Stimulated activated CD8-positive, alpha-beta memory T cell treated with anti-CD3 and anti-CD28 coated beads, Interleukin-15, amount 100 ng/mL, for 1 hour (primary cell): ENCODE measurements around the gene TGFBR2.

Experiments
- DNase-seq: peaks from one replicate; pipeline ENCODE4 v3.0.0-alpha.2; 2020; ENCODE audit warnings: low read depth

Gene TGFBR2

GRCh38 chr3:30693470-30694120, 87.2 kb downstream of the TGFBR2 start:
- no peak for DNase-seq

DNA sequence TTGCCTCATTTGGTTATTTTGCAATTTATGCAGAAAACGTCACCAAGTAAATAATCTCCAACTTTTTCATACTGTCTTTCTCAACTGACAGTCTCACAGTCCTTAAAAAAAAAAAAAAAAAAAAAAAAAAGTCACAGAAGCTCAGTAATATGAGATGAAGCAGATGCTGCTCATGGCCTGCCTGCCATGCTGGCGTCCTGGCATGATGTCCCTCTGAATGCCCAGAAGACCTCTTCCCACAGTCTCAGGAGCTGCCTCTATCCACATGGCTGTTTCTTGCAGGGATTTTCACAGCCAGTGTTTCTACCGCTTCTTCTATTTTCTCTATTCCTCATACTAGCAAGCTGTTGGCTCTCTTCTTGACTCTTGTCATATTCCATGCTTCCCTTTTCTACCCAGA, 87.7 kb downstream of the TGFBR2 start:
- DNase-seq, result no peak

DNA sequence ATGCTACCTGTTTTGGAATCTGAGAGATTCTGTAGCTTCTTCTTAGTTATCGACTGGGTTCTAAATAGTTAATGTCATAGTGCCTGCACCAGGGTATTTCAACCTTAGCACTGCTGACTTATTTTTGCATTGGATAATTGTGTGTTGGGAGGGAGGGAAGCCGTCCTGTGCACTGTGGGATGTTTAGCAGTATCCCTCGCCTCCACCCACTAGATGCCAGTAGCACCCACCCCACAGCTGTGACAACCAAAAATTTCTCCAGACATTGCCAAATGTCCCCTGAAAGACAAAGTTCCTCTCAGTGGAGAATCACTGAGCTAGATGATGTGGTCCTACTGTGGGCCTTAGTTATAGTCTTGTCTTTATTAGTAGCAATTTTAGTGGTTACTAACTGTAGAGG, 88.3 kb downstream of the TGFBR2 start:
- DNase-seq, result no peak

GRCh38 chr3:30695302-30696061, 89.1 kb downstream of the TGFBR2 start:
- DNase-seq, result no peak

GRCh38 chr3:30696403-30696819, 90.0 kb downstream of the TGFBR2 start:
- DNase-seq, result no peak

- no peak for DNase-seq
These were observed 90.5 kb downstream of the TGFBR2 start for GRCh38 chr3:30696896-30697295.

- DNase-seq, result no peak
These were observed 92.1 kb downstream of the TGFBR2 start for GRCh38 chr3:30698549-30698948.

DNA sequence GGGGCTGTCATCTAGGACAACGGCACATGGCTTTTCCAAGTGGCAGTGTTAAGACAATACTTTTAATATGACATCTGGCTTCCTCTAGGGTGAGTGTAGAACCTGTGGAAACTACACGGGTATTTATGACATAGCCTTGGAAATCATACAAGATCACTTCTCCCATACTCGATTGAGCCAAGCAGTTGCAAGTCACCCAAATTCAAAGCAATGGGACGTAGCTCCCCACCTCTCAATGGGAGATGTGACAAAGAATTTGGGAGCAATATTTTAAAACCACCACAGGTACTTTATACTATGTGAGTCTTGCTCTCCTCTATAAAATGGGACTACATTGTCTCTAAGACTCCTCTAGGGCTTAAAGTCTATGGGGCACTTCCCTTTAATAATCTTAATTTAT, 93.5 kb downstream of the TGFBR2 start:
- DNase-seq, result no peak

- DNase-seq, result no peak
These were observed 94.4 kb downstream of the TGFBR2 start for GRCh38 chr3:30700702-30701321.

DNA sequence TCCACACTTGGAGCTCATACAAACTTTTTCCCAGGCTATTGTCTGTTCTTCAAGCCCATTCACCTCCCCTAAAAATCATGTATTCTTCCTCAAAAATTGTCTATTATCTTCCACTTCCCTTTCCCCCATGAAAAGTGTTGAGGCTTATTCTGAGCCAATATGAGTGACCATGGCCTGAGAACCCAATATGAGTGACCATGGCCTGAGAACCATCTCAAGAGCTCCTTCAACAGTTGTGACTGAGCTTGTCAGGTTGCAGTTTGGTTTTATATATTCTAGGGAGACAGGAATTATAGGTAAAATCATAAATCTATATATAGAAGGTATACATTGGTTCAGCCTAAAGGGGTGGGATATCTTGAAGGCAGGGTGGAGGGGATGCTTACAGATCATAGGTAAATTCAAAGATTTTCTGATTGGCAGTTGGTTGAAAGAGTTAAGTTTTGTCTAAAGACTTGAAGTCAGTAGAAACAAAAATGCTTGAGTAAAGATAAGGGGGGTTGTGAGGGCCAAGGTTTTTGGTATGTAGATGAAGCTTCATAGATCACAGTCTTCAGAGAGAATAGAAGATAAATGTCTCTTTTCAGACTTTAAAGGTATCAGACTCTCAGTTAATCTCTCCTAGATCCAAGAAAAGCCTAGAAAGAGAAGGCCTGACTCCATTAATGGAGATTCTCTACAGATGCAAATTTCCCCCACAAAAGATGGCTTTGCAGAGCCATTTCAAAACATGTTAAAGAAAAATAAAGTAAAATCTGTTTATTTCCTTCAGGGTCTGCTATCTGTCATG, 95.8 kb downstream of the TGFBR2 start:
- no peak for DNase-seq

DNA sequence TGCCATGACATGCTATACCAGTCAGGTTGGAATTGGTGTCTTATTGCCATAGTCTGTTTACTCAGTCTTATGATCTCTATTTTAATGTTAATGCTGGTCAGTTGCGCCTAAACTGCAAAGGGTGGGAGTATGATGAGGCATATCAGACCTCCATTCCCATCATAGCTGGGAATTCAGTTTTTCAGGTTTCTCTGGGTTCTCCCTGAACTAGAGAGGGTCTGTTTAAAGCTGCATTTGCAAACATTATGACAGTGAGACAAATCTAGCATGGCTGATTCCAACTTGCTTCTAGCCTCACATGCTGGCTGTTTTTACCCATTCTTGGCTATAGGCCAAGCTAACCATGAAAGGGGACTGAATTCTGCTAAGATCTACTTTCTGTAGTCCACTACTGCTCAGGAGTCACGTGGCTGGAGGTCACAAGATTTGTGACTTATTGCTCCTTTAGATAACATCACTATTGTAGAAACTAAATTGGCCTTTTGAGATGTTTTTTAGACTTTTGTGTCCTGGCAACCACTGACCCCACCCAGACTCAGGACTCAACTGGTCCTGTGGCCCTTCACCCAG, 96.5 kb downstream of the TGFBR2 start:
- DNase-seq, result no peak

DNA sequence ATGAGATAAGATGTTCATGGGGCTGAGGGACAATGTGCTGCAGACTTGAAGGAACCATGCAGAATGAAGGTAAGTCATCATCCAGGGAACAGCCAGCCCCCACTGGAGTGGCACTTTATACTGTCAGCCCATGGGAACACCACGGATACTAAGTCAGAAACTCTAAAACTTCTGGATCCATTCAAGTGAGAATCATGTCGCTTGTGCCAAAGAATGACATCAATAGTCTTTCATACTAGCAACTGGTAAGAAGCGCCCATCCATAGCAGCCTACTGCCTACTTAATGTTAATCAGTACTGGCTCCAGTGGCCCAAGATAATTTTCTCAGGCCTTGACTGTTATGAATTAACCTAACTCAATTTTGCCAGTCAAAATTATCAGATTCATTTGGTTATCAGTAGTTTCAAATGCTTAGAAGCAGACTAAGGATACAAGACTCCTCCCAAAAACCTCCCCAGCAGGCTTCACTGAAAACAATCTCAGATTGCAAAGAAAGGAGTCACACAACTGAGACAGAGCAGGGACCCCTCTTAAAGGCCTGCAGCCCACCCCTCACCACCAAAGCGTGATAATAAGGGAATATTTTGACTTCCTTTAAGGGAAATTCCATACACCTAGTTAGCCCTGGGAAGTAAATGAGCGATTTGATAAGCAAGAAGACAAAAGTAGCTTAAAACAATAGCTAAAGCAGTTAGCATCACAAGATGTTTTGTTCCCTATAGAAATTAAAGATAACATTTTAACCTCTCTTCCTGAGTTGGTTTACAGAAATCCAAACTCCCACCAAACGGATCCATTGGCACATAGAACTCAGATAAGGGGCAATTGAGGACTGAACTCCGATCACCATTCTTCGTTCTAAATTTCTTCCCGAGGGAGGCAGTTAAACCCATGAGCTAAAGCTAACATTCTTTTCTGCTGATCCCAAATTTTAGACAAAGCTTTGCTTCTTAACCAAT, 98.8 kb downstream of the TGFBR2 start:
- no peak for DNase-seq

GRCh38 chr3:30707825-30708224, 101.4 kb downstream of the TGFBR2 start:
- DNase-seq, result no peak

DNA sequence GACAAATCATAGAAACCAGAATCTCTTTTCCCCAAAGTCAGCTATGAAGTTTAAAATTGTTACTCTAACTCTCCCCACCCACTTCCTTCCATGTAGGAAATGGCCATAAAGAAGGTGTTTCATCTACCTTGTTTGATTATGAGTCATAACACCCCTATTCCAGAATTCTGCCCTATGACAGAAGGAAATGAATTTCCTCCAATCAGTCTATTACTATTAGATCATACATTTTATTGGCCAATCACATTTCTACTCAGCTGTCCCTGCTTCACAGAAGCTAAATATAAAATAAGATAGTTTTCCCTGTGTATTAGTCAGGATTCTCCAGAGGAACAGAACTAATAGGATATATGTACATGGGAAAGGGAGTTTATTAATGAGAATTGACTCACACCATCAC, 102.1 kb downstream of the TGFBR2 start:
- no peak for DNase-seq

DNA sequence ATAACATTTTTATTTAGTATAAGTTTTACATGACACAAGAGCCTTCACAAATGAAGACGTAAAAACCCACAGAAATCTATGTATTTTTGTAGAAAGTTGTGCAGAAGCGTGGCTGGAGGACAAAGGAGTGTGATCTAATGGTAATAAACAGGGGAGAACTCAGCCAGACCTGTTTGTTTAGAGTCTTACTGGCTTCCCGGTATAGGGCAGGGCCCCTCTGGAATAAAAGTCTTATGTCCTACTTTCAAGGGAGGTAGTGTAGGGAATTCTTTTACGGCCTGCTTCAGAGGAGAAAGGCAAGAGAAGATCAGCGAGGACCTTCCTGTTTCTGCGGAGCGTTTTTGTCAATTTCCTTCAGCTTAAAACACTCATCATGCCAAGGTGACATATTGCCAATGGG, 103.6 kb downstream of the TGFBR2 start:
- no peak for DNase-seq

DNA sequence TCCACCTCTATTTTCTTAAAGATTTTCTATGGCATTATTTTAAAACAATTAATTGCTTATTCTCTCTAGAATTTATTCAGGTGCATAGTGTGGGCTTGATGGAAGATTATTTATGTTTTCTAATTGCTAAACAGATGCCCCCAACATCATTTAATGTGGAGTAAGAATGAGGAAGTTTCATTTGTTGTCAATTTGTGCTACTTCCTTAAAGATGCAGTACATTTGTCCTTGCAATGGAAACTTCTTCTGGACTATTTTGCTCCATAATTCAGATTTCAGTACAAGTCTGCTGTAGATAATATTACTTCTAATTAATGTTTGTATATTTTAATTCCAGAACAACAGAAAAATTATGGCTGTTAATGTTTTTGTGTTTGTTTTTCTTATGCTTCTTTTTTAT, 104.8 kb downstream of the TGFBR2 start:
- no peak for DNase-seq

DNA sequence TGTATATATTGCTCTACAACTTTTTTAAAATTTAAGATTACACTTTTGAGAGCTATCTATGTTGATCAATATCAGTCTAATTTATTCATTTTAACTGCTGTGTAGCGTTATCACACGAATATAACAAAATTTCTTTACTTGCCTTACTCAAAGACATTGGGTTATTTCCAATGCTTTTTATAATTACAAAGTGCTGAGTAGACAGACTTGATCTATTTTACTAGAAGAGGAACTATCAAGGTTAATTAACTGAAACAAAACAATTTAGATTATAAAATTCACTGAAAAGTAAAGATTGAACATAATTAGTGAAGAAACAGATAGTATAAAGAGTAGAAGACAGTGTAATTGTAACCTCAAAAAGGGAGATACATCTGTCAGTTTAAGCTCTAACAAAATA, 105.5 kb downstream of the TGFBR2 start:
- no peak for DNase-seq

GRCh38 chr3:30712991-30713390, 106.6 kb downstream of the TGFBR2 start:
- no peak for DNase-seq

DNA sequence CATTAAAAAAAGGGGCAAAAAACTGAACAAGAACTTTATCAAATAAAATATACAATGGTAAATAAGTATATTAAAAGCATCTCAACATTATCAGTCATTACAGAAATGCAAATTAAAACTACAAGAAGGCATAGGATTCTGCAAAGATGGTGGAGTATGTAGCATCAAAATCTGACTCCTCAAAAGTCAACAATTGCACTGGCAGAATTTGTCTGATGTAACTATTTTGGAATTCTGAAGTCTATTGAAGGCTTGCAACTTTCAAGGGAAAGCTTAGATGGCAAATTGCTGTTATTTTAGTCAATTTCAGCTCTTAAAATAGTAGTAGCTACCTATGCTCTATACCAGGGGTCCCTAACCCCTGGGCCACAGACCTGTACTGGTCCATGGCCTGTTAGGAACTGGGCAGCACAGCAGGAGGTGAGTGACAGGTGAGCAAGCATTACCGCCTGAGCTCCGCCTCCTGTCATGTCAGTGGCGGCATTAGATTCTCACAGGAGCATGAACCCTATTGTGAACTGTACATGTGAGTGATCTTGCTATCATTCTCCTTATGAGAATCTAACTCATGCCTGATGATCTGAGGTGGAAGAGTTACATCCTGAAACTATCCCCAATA, 107.6 kb downstream of the TGFBR2 start:
- DNase-seq, result no peak

DNA sequence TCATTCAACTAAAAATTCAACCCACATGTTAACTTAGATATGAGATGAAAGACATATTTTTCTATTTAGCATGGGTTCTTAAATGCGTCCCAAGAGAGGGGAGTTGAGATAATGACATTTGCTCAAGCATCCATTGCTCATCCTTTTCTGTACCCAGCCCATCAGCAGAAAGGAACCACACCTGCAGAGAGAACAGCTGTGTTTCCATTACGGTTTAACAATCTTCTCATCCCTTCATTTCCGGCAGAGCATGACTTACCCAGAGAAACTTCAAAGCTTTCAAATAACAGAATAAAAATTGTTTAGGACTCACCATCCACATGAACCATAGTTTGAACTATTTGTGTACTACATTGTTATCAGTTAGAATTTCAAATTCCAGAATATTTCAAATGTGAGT, 113.1 kb downstream of the TGFBR2 start:
- DNase-seq, result no peak
